CD4-positive, CD25-positive, alpha-beta regulatory T cell (primary cell): ENCODE results near the gene TP73. TPM values are rescaled to one million over a fixed set of nuclear protein-coding genes. Genes with fewer than 3 reads are reported as not detected.

Experiments
- ATAC-seq, 2 donors: fragments of 150-1000 bp; cut with Tn5 transposase; one replicate each; pipeline ENCODE4 v1.10.0; 2021; ENCODE audit warnings: low read depth in 2 of 2, moderate number of reproducible peaks in 2 of 2, moderate library complexity in 1 of 2
- DNase-seq, 3 donors: peaks; one replicate each; pipeline versions ENCODE4 v3.0.0 to v3.0.0-alpha.2; 2012 to 2022; ENCODE audit warnings: mixed read lengths in 1 of 3
- H3K27ac ChIP-seq: one replicate; pipeline ENCODE4 v1.7.0; 2013; ENCODE audit warnings: mild to moderate bottlenecking, low read length; ENCODE audit not compliant: insufficient read depth, poor library complexity, severe bottlenecking
- H3K27me3 ChIP-seq: one replicate; pipeline ENCODE4 v1.7.0; 2013; ENCODE audit warnings: low read length; ENCODE audit not compliant: control insufficient read depth, insufficient read depth
- H3K36me3 ChIP-seq: one replicate; pipeline ENCODE4 v1.7.0; 2013; ENCODE audit warnings: mild to moderate bottlenecking, low read length, moderate library complexity; ENCODE audit not compliant: control insufficient read depth, insufficient read depth
- H3K4me1 ChIP-seq: 2 replicates; pipeline ENCODE4 v1.7.0; 2013; ENCODE audit warnings: mild to moderate bottlenecking, low read length; ENCODE audit not compliant: insufficient read depth, control insufficient read depth, poor library complexity, severe bottlenecking
- H3K4me3 ChIP-seq: one replicate; pipeline ENCODE4 v1.7.0; 2013; ENCODE audit warnings: low read depth, mild to moderate bottlenecking, low read length, moderate library complexity
- H3K9me3 ChIP-seq, 2 experiments: 1 replicate in 1 of 2; 2 replicates in 1 of 2; pipeline ENCODE4 v1.7.0; 2013; ENCODE audit warnings: low read length in 2 of 2, mild to moderate bottlenecking in 1 of 2, moderate library complexity in 1 of 2; ENCODE audit not compliant: control insufficient read depth in 2 of 2
- H3K27ac Mint-ChIP-seq, 3 donors: one replicate each; pipeline ENCODE4 v1.8.0; 2020 to 2022; ENCODE audit warnings: mild to moderate bottlenecking in 3 of 3, mixed read lengths in 3 of 3, moderate library complexity in 2 of 3
- H3K27me3 Mint-ChIP-seq: one replicate; pipeline ENCODE4 v1.8.0; 2022; ENCODE audit warnings: mild to moderate bottlenecking, mixed read lengths
- H3K36me3 Mint-ChIP-seq: one replicate; pipeline ENCODE4 v1.8.0; 2020; ENCODE audit warnings: mixed read lengths
- H3K4me1 Mint-ChIP-seq, 4 donors: one replicate each; pipeline ENCODE4 v1.8.0; 2020 to 2022; ENCODE audit warnings: mixed read lengths in 4 of 4, mild to moderate bottlenecking in 1 of 4
- H3K4me3 Mint-ChIP-seq, 4 donors: one replicate each; pipeline ENCODE4 v1.8.0; 2020 to 2022; ENCODE audit warnings: mild to moderate bottlenecking in 4 of 4, mixed read lengths in 4 of 4, moderate library complexity in 3 of 4
- H3K9me3 Mint-ChIP-seq, 7 donors: one replicate each; pipeline ENCODE4 v1.8.0; 2020 to 2022; ENCODE audit warnings: mixed read lengths in 7 of 7, mild to moderate bottlenecking in 3 of 7, moderate library complexity in 2 of 7
- polyA plus RNA-seq, 4 donors: library from polyadenylated mRNA; unstranded; fragments of 300-500 nt; fragmentation: Illumina TruSeq; gene quantifications; one replicate each; pipeline ENCODE4 v1.2.3, GENCODE V29; 2021
- total RNA-seq: library from RNA; stranded (reverse); gene quantifications from one replicate; pipeline ENCODE4 v1.2.3, GENCODE V29; 2022

Gene TP73
- total and polyA plus RNA-seq, 5 donors from 2014 or later: 0.08 to 0.12 TPM; not detected in 3

- Mint-ChIP-seq H3K27me3 (no peaks in the 10 kb centered on the region), H3K36me3 (peaks cover 47% of the 10 kb centered on the region)
- H3K27me3 ChIP-seq: no peaks in the 10 kb centered on the region
These were observed 12.0 kb upstream of the TP73 start for GRCh38 chr1:3640121-3640837.

GRCh38 chr1:3641046-3641760, 11.1 kb upstream of the TP73 start:
- H3K27me3 Mint-ChIP-seq: no peaks in the 10 kb centered on the region
- H3K4me3 Mint-ChIP-seq: peak overlapping the region in 1 of 4 donors; percentile 29
- Histone ChIP-seq H3K27ac (no peak overlapping the region), H3K4me1 (no peaks in the 10 kb centered on the region), H3K36me3 (peaks cover 55% of the 10 kb centered on the region), H3K4me3 (no peak overlapping the region), H3K27me3 (no peaks in the 10 kb centered on the region), H3K9me3 (no peaks in the 10 kb centered on the region)
- peaks cover 52% of the 10 kb centered on the region for H3K36me3 Mint-ChIP-seq
- peak overlapping the region in 1 of 3 donors; percentile 26 for H3K27ac Mint-ChIP-seq
- no peak for DNase-seq
- H3K9me3 Mint-ChIP-seq: no peaks in the 10 kb centered on the region
- H3K4me1 Mint-ChIP-seq: peaks cover 0 to 2% (median 0%) of the 10 kb centered on the region in 4 donors
- no peak for ATAC-seq

More at GRCh38 chr1:3640121-3640837, 12.0 kb upstream of the TP73 start:
- no peak overlapping the region for H3K4me3 ChIP-seq
- DNase-seq (no peak), ATAC-seq (no peak)
- Mint-ChIP-seq H3K4me1 (peaks cover 0 to 2% (median 0%) of the 10 kb centered on the region in 4 donors), H3K4me3 (no peak overlapping the region), H3K27ac (no peak overlapping the region), H3K9me3 (no peaks in the 10 kb centered on the region)
- no peak overlapping the region for H3K27ac ChIP-seq
- peaks cover 53% of the 10 kb centered on the region for H3K36me3 ChIP-seq
- no peaks in the 10 kb centered on the region for H3K4me1 ChIP-seq
- H3K9me3 ChIP-seq: no peaks in the 10 kb centered on the region

GRCh38 chr1:3641816-3642215, 10.5 kb upstream of the TP73 start:
- Mint-ChIP-seq H3K4me3 (peak overlapping the region in 1 of 4 donors; percentile 29), H3K27ac (no peak overlapping the region), H3K36me3 (peaks cover 47% of the 10 kb centered on the region), H3K27me3 (no peaks in the 10 kb centered on the region), H3K9me3 (no peaks in the 10 kb centered on the region), H3K4me1 (peaks cover 0 to 2% (median 0%) of the 10 kb centered on the region in 4 donors)
- DNase-seq (no peak), ATAC-seq (no peak)
- Histone ChIP-seq H3K4me1 (no peaks in the 10 kb centered on the region), H3K9me3 (no peaks in the 10 kb centered on the region), H3K4me3 (no peak overlapping the region), H3K36me3 (peaks cover 55% of the 10 kb centered on the region), H3K27me3 (no peaks in the 10 kb centered on the region), H3K27ac (no peak overlapping the region)

- H3K4me3 Mint-ChIP-seq: no peak overlapping the region
- ATAC-seq: no peak
These were observed 9.2 kb upstream of the TP73 start for GRCh38 chr1:3642919-3643675.

GRCh38 chr1:3644273-3644672, 8.0 kb upstream of the TP73 start:
- Mint-ChIP-seq H3K27me3 (no peaks in the 10 kb centered on the region), H3K4me1 (peaks cover 0 to 19% (median 17%) of the 10 kb centered on the region in 4 donors), H3K4me3 (no peak overlapping the region), H3K9me3 (no peaks in the 10 kb centered on the region), H3K27ac (no peak overlapping the region), H3K36me3 (peaks cover 31% of the 10 kb centered on the region)
- Histone ChIP-seq H3K27ac (no peak overlapping the region), H3K4me1 (peaks cover 7% of the 10 kb centered on the region), H3K4me3 (no peak overlapping the region), H3K27me3 (no peaks in the 10 kb centered on the region), H3K36me3 (peaks cover 41% of the 10 kb centered on the region), H3K9me3 (no peaks in the 10 kb centered on the region)
- DNase-seq (no peak), ATAC-seq (no peak)

More at GRCh38 chr1:3642919-3643675, 9.2 kb upstream of the TP73 start:
- no peaks in the 10 kb centered on the region for H3K9me3 ChIP-seq
- no peak overlapping the region for H3K4me3 ChIP-seq
- Mint-ChIP-seq H3K4me1 (peaks cover 0 to 9% (median 7%) of the 10 kb centered on the region in 4 donors), H3K36me3 (peaks cover 39% of the 10 kb centered on the region), H3K9me3 (no peaks in the 10 kb centered on the region), H3K27ac (no peak overlapping the region), H3K27me3 (no peaks in the 10 kb centered on the region)
- no peaks in the 10 kb centered on the region for H3K27me3 ChIP-seq
- H3K4me1 ChIP-seq: no peaks in the 10 kb centered on the region
- H3K36me3 ChIP-seq: peaks cover 51% of the 10 kb centered on the region
- DNase-seq: no peak
- no peak overlapping the region for H3K27ac ChIP-seq

- peaks cover 4 to 22% (median 20%) of the 10 kb centered on the region in 4 donors for H3K4me1 Mint-ChIP-seq
- H3K4me1 ChIP-seq: peaks cover 12% of the 10 kb centered on the region
- H3K4me3 ChIP-seq: no peak overlapping the region
- H3K9me3 Mint-ChIP-seq: peaks cover 0 to 2% (median 0%) of the 10 kb centered on the region in 7 donors
- H3K27me3 Mint-ChIP-seq: peaks cover 5% of the 10 kb centered on the region
- peaks cover 36% of the 10 kb centered on the region for H3K36me3 ChIP-seq
- peaks cover 31% of the 10 kb centered on the region for H3K36me3 Mint-ChIP-seq
- no peaks in the 10 kb centered on the region for H3K27me3 ChIP-seq
- ATAC-seq (no peak), DNase-seq (no peak)
- no peak overlapping the region for H3K27ac ChIP-seq
- no peak overlapping the region for H3K4me3 Mint-ChIP-seq
- H3K27ac Mint-ChIP-seq: no peak overlapping the region
- H3K9me3 ChIP-seq: no peaks in the 10 kb centered on the region
These were observed 7.1 kb upstream of the TP73 start for GRCh38 chr1:3645247-3645646.

- Mint-ChIP-seq H3K27me3 (peaks cover 10% of the 10 kb centered on the region), H3K4me1 (peaks cover 8 to 25% (median 21%) of the 10 kb centered on the region in 4 donors), H3K36me3 (peaks cover 31% of the 10 kb centered on the region), H3K9me3 (peaks cover 0 to 2% (median 0%) of the 10 kb centered on the region in 7 donors), H3K27ac (peak overlapping the region in 1 of 3 donors; percentile 11), H3K4me3 (peak overlapping the region in 1 of 4 donors; percentile 4)
- no peak overlapping the region for H3K27ac ChIP-seq
- H3K4me3 ChIP-seq: no peak overlapping the region
- DNase-seq (no peak), ATAC-seq (no peak)
- H3K27me3 ChIP-seq: no peaks in the 10 kb centered on the region
- no peaks in the 10 kb centered on the region for H3K9me3 ChIP-seq
- peaks cover 17% of the 10 kb centered on the region for H3K4me1 ChIP-seq
- peaks cover 36% of the 10 kb centered on the region for H3K36me3 ChIP-seq
These were observed 6.5 kb upstream of the TP73 start for GRCh38 chr1:3645666-3646355.
